ENCODE data around the gene RASGRP1.
"Not testable (repeated sequence)": the region's sequence is repeated elsewhere in the genome, so short reads cannot be mapped to it uniquely, and the experiment has no call there.

RASGRP1 gene

GRCh38 chr15:38564557-38565286 is at the start of gene RASGRP1:
Gene RASGRP1, minus strand, starts transcription at chr15:38564814. Its CDS starts 186 bp downstream, at chr15:38564628.
- peak; percentile 48 for DNase-seq (ENCODE audit: low spot score)

GRCh38 chr15:38613085-38613484 is 48.5 kb upstream of the RASGRP1 start:
- DNase-seq (ENCODE audit: low spot score): no peak

- no peak for DNase-seq (ENCODE audit: low spot score)
Measured at GRCh38 chr15:38612159-38612863, 47.7 kb upstream of the RASGRP1 start.

GRCh38 chr15:38611228-38611627 is 46.6 kb upstream of the RASGRP1 start:
- DNase-seq (ENCODE audit: low spot score): no peak

GRCh38 chr15:38610748-38611147 is 46.1 kb upstream of the RASGRP1 start:
- no peak for DNase-seq (ENCODE audit: low spot score)

- DNase-seq (ENCODE audit: low spot score): no peak
Measured at GRCh38 chr15:38609097-38609738, 44.6 kb upstream of the RASGRP1 start.

- no peak for DNase-seq (ENCODE audit: low spot score)
Measured at GRCh38 chr15:38608682-38609081, 44.1 kb upstream of the RASGRP1 start.

GRCh38 chr15:38605744-38606143 is 41.1 kb upstream of the RASGRP1 start:
- DNase-seq (ENCODE audit: low spot score): no peak

- DNase-seq (ENCODE audit: low spot score): no peak
Measured at GRCh38 chr15:38603672-38604071, 39.1 kb upstream of the RASGRP1 start.

- DNase-seq (ENCODE audit: low spot score): no peak
Measured at GRCh38 chr15:38602910-38603670, 38.5 kb upstream of the RASGRP1 start.

GRCh38 chr15:38600236-38600635 is 35.6 kb upstream of the RASGRP1 start:
- no peak for DNase-seq (ENCODE audit: low spot score)

- DNase-seq (ENCODE audit: low spot score): no peak
Measured at GRCh38 chr15:38598749-38599148, 34.1 kb upstream of the RASGRP1 start.

- DNase-seq (ENCODE audit: low spot score): no peak
Measured at GRCh38 chr15:38597219-38597800, 32.7 kb upstream of the RASGRP1 start.

GRCh38 chr15:38593524-38593923 is 28.9 kb upstream of the RASGRP1 start:
- no peak for DNase-seq (ENCODE audit: low spot score)

- DNase-seq (ENCODE audit: low spot score): peak; percentile 48
Measured at GRCh38 chr15:38589502-38589901, 24.9 kb upstream of the RASGRP1 start.

- DNase-seq (ENCODE audit: low spot score): no peak
Measured at GRCh38 chr15:38588672-38589071, 24.1 kb upstream of the RASGRP1 start.

- DNase-seq (ENCODE audit: low spot score): no peak
Measured at GRCh38 chr15:38587214-38587613, 22.6 kb upstream of the RASGRP1 start.

- not testable (repeated sequence) for DNase-seq (ENCODE audit: low spot score)
Measured at GRCh38 chr15:38586005-38586404, 21.4 kb upstream of the RASGRP1 start.

- DNase-seq (ENCODE audit: low spot score): no peak
Measured at GRCh38 chr15:38578626-38579025, 14.0 kb upstream of the RASGRP1 start.

- no peak for DNase-seq (ENCODE audit: low spot score)
Measured at GRCh38 chr15:38577424-38577987, 12.9 kb upstream of the RASGRP1 start.

GRCh38 chr15:38576837-38577236 is 12.2 kb upstream of the RASGRP1 start:
- DNase-seq (ENCODE audit: low spot score): no peak

- no peak for DNase-seq (ENCODE audit: low spot score)
Measured at GRCh38 chr15:38576261-38576660, 11.6 kb upstream of the RASGRP1 start.
